ENCODE results near the gene MRPS12.

The MRPS12 gene

DNA sequence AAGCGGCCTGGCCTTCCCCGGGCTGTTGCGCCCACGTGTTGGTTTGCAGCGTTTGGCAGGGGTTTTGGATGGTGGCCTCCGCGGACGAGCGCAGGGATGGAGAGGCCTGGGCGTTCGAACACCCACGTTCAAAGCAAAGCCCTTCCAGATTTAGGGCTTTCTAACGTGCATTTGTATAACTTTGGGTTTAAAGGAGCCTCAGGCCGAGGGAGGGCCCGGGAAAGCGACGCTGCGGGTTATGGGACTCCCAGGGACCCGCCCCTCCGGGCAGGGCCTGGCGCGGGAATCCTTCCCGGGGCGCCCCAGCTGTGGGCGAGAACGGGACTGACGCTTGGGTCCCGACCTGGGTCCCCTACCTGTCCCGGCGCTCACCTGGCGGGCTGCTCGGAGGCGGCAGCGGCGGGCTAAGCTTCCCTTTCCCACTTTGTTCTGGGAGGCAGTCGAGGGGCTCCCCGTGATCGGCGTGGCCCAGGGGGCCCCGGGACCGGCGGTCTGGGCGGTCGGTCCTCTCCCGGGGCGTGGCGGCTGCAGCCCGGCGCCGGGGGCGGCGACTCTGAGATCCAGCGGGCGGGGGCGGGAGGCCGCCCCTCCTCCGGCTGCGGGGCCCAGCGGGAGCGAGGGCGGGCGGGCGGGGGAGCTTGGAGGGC is 44.6 kb downstream of the MRPS12 start, which contains the start of gene FBXO17:
TSS of gene FBXO17 (minus strand) at position 529 of the 647 bp plus-strand sequence. CDS start 25,423 bp downstream, outside the sequence.
- no peak for FAIRE-seq
- DNase-seq (ENCODE audit: low spot score): peak; percentile 82

DNA sequence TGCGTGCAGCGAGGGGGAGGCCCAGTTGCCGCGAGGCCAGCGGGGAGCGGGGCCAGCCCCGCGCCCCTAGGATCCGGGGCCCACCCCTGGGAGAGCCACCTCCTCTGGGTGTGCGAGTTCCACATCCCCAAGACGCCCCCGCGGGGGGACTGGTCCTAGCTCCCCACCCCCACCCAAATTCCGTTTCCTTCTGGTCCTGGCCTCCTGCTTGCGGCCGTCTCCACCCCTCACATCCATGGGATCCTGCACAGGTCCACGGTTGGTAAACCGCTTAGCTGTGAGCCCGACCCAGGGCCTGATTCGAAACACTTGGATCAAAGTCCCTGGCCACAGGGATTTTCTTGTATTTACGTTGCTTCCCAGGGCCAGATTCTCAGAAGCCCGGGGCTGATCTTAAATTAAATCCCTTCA is 45.1 kb downstream of the MRPS12 start:
- DNase-seq (ENCODE audit: low spot score) (no peak), FAIRE-seq (no peak)

DNA sequence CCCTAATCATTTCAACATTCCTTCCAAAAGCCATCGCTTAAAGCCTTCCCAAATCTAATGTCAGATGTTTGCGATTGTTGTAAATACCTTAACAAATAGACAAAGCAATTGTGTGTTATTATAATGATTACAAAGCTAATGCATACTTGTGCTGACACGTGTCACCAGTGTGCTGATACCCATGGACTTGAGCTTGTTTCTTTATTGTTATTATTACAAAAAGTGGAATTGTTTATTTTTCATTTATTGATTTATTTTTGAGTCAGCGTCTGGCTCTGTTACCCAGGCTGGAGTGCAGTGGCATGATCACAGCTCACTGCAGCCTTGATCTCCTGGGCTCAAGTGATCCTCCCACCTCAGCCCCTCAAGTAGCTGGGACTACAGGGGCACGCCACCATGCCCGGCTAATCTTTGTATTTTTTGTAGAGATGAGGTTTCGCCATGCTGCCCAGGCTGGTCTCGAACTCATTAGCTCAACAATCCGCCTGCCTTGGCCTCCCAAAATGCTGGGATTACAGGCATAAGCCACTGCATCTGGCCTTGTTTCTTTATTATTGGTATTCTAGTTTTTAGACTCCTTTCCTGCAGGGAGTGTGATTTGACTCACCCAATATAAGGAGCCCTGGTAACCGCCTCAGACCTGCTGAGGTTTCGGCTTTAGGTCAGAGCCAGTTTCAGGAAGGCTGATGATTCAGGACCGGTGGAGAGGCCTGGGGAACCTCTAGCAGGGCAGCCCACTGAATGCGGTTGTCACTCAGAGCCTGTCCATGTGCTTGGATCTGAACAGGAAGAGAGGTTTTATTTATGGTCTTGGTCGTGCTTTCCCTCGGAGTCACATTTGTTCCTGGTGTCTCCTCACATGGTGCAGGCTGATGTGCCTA is 46.9 kb downstream of the MRPS12 start:
- FAIRE-seq (no peak), DNase-seq (ENCODE audit: low spot score) (no peak)

DNA sequence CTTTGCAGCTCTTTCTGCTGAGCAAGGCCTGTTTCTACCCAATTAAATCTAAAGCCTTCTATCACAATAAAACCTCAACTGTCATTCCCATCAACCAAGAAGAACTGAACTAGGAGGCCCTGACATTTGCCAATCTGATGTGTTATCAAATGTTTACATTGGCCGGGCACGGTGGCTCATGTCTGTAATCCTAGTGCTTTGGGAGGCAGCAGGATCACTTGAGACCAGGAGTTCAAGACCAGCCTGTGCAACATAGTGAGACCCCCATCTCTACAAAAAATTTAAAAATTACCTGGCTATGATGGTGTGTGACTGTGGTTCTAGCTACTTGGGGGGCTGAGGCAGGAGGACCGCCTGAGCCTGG is 47.6 kb downstream of the MRPS12 start:
- no peak for FAIRE-seq
- no peak for DNase-seq (ENCODE audit: low spot score)

DNA sequence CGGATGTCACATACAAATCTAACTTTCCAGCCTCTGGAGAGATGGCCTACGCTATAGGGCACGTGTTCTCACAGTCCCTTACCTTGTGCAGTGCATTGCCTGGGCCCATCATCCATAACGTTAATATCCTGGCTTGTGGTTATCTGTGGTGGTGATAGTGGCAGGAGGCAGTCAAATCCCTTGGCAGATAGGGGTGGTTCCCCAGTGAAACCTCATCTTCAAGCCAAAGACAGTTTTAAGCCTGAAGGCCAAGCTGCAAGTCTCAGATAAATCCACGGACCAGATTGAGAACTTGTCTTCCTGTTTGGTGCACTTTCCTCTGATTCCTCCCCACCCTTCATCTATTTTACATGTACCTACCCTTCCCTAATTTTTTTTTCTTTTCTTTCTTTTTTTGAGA is 49.1 kb downstream of the MRPS12 start:
- DNase-seq (ENCODE audit: low spot score) (no peak), FAIRE-seq (no peak)

DNA sequence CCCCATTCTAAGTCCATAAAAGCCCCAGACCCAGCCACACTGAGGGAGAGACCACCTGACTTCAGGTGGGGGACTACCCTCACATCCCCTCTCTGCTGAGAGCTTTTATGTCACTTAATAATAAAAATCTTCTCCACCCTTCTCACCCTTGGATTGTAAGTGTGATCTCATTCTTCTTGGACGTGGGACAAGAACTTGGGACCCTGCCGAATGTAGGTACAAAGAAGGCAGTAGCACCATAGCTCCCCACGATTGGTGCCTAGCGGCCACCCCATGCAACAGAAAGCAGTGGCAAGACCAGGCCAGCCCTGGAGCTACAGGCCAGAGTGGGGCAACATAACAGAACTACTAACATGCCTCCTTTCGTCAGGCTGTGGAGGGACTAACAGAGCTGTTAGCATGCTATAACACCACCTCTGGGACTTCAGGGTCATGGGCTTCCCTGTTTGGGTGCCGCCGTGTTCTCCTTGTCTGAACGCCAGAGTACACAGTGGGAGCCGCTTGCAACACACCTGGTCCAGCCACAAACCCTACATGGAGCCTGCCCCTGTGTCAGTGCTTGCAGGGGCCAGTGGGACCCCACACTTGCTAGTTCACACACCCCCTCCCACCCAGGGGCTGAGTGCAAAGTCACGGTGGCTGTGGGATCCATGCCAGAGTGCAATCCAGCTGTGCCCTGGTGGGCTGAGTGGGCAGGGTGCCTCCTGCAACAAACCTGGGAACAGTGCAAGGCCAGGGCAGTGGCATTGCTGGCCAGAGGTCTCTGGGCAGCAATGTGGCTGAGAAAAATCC is 50.0 kb downstream of the MRPS12 start:
- no peak for DNase-seq (ENCODE audit: low spot score)
- no peak for FAIRE-seq

Measured in urothelium cell line (cell line).